NCI-H1417 treated with DMSO at 0.1 percent for 48 hours (cell line): ENCODE measurements around the gene FILIP1.

Source experiments
- DNase-seq: peaks from one replicate; lab custom pipeline; 2025; lab: John Stamatoyannopoulos, UW

FILIP1 gene

GRCh38 chr6:75337835-75338580, 155.6 kb downstream of the FILIP1 start:
- no peak for DNase-seq

- DNase-seq = no peak
These were observed 159.1 kb downstream of the FILIP1 start for GRCh38 chr6:75334266-75335040.

- DNase-seq = no peak
These were observed 159.9 kb downstream of the FILIP1 start for GRCh38 chr6:75333676-75334200.

GRCh38 chr6:75331151-75331550, 162.4 kb downstream of the FILIP1 start:
- no peak for DNase-seq

- no peak for DNase-seq
These were observed 163.9 kb downstream of the FILIP1 start for GRCh38 chr6:75329703-75330102.

GRCh38 chr6:75327807-75328206, 165.8 kb downstream of the FILIP1 start:
- no peak for DNase-seq

GRCh38 chr6:75326557-75327258, 166.9 kb downstream of the FILIP1 start:
- no peak for DNase-seq

GRCh38 chr6:75318900-75319299, 174.7 kb downstream of the FILIP1 start:
- DNase-seq = no peak

GRCh38 chr6:75317503-75318206, 175.9 kb downstream of the FILIP1 start:
- DNase-seq = no peak

- no peak for DNase-seq
These were observed 177.6 kb downstream of the FILIP1 start for GRCh38 chr6:75315978-75316377.

- no peak for DNase-seq
These were observed 185.2 kb downstream of the FILIP1 start for GRCh38 chr6:75308250-75308988.

GRCh38 chr6:75307364-75308004, 186.1 kb downstream of the FILIP1 start:
- DNase-seq = no peak

- DNase-seq = no peak
These were observed 187.5 kb downstream of the FILIP1 start for GRCh38 chr6:75306064-75306463.

- DNase-seq = no peak
These were observed 188.0 kb downstream of the FILIP1 start for GRCh38 chr6:75305573-75305972.

GRCh38 chr6:75302280-75302679, 191.3 kb downstream of the FILIP1 start:
- DNase-seq = no peak

- no peak for DNase-seq
These were observed 192.1 kb downstream of the FILIP1 start for GRCh38 chr6:75301537-75301936.

- DNase-seq = no peak
These were observed 192.5 kb downstream of the FILIP1 start for GRCh38 chr6:75301088-75301487.

- no peak for DNase-seq
These were observed 193.1 kb downstream of the FILIP1 start for GRCh38 chr6:75300531-75300855.

GRCh38 chr6:75299801-75300530, 193.6 kb downstream of the FILIP1 start:
- DNase-seq = no peak
